K562 (cell line): ENCODE data around the gene ZNF800. TPM values are rescaled to one million over a fixed set of nuclear protein-coding genes. Genes with fewer than 3 reads are reported as not detected.

Source experiments
- ATAC-seq: fragments of 200-7000 bp; cut with Tn5 transposase; 3 replicates; pipeline ENCODE4 v1.9.1; 2020; ENCODE audit warnings: moderate library complexity
- BruUV-seq: library from RNA; stranded (reverse); fragments of 400-500 nt; replicated peaks from 2 replicates; lab custom pipeline; 2021; lab: Mats Ljungman, UMichigan
- CTCF ChIA-PET: fragments of 300-600 bp; formaldehyde crosslinking; extraction: SDS; loops from one replicate; lab custom pipeline; 2021; ENCODE audit warnings: low intra/inter-chr PET ratio; lab: Yijun Ruan, JAX
- POLR2A ChIA-PET: fragments of 300-600, 350-650 bp; sonication (Branson Sonifier 250); formaldehyde crosslinking; extraction: SDS; loops from one replicate; lab custom pipeline; 2021; ENCODE audit warnings: antibody characterized with exemption, inconsistent platforms; lab: Yijun Ruan, JAX
- DNase-seq, 4 experiments: peaks; one replicate each; pipeline versions ENCODE4 v3.0.0 to v3.0.0-alpha.2; 2011 to 2018; ENCODE audit warnings: low spot score in 3 of 4, mixed read lengths in 3 of 4; ENCODE audit errors: extremely low read depth in 1 of 4
- FAIRE-seq: peaks from 2 replicates; lab custom pipeline; 2011; peaks lifted over from hg19 to GRCh38; lab: Jason Lieb, UNC
- H2AFZ ChIP-seq: 2 replicates; pipeline ENCODE4 v1.6.0; 2011; ENCODE audit warnings: low read depth, low read length, control low read depth, inconsistent platforms
- H3K27ac ChIP-seq: fragments of 200-600 bp; 3 replicates; pipeline ENCODE4 v1.8.0; 2011; ENCODE audit warnings: low read depth, mild to moderate bottlenecking, control low read depth, inconsistent platforms, low read length, moderate library complexity, mixed read lengths; ENCODE audit errors: extremely low read depth
- H3K27me3 ChIP-seq, 2 experiments: fragments of 300-600 bp in 1 of 2; 2 replicates in 1 of 2; 3 replicates in 1 of 2; pipeline versions ENCODE4 v1.6.0 to v1.8.0; 2011; ENCODE audit warnings: inconsistent platforms in 2 of 2, low read length in 2 of 2, mild to moderate bottlenecking in 1 of 2, mixed read lengths in 1 of 2, moderate library complexity in 1 of 2; ENCODE audit not compliant: control insufficient read depth in 2 of 2, insufficient read depth in 2 of 2
- H3K36me3 ChIP-seq: fragments of 300-600 bp; 3 replicates; pipeline ENCODE4 v1.8.0; 2011; ENCODE audit warnings: mild to moderate bottlenecking, low read length, inconsistent platforms; ENCODE audit not compliant: control insufficient read depth, insufficient read depth
- H3K4me1 ChIP-seq, 2 experiments: fragments of 200-600 bp in 1 of 2; replicated peaks in 1 of 2; 2 replicates in 1 of 2; 3 replicates in 1 of 2; pipeline versions ENCODE4 v1.5.1 to v1.8.0; 2011; ENCODE audit warnings: inconsistent platforms in 2 of 2, low read length in 2 of 2, mild to moderate bottlenecking in 1 of 2, mixed read lengths in 1 of 2, moderate library complexity in 1 of 2; ENCODE audit not compliant: control insufficient read depth in 2 of 2, insufficient read depth in 2 of 2
- H3K4me2 ChIP-seq: 2 replicates; pipeline ENCODE4 v1.6.1; 2011; ENCODE audit warnings: low read length, control low read depth, inconsistent platforms, mixed read lengths; ENCODE audit not compliant: insufficient read depth
- H3K4me3 ChIP-seq: fragments of 200-600 bp; sonication (generic), shearing (Covaris generic); 2 replicates; pipeline ENCODE4 v1.5.1; 2016; ENCODE audit warnings: control low read depth, inconsistent platforms
- H3K79me2 ChIP-seq: fragments of 200-600 bp; 3 replicates; pipeline ENCODE4 v1.8.0; 2011; ENCODE audit warnings: low read length, inconsistent platforms; ENCODE audit not compliant: control insufficient read depth, insufficient read depth
- H3K9ac ChIP-seq, 2 experiments: 2 replicates each; pipeline versions ENCODE4 v1.6.0 to v1.6.1; 2011; ENCODE audit warnings: low read depth in 2 of 2, low read length in 2 of 2, control low read depth in 1 of 2, inconsistent platforms in 1 of 2, mild to moderate bottlenecking in 1 of 2, mixed read lengths in 1 of 2; ENCODE audit not compliant: insufficient read depth in 1 of 2
- H3K9me1 ChIP-seq: one replicate; pipeline ENCODE4 v1.6.0; 2011; ENCODE audit warnings: inconsistent platforms, mild to moderate bottlenecking, low read length, moderate library complexity; ENCODE audit not compliant: control insufficient read depth, insufficient read depth
- H3K9me3 ChIP-seq: replicated peaks from 2 replicates; pipeline ENCODE4 v1.5.1; 2011; ENCODE audit warnings: low read depth, low read length, inconsistent platforms; ENCODE audit not compliant: control insufficient read depth, insufficient read depth
- H4K20me1 ChIP-seq: replicated peaks from 2 replicates; pipeline ENCODE4 v1.6.1; 2011; ENCODE audit warnings: low read length, inconsistent platforms, mixed read lengths; ENCODE audit not compliant: control insufficient read depth, insufficient read depth
- KDM1A ChIP-seq, 2 experiments: fragments of 450-650 bp; IDR thresholded peaks; 2 replicates each; pipeline ENCODE4 v1.6.1; 2016; ENCODE audit warnings: mild to moderate bottlenecking in 2 of 2
- WGBS: fragments of 100-300 bp; shearing (Covaris generic); methylation state at CpG from one replicate; pipeline ENCODE4 v1.1.6; 2016; ENCODE audit warnings: low coverage, mixed read lengths; ENCODE audit not compliant: insufficient coverage; ENCODE audit errors: missing lambda C conversion rate; 5-methylcytosine and 5-hydroxymethylcytosine counted together
- in situ Hi-C: fragments of 300-500 bp; cut with MboI; formaldehyde crosslinking; loops from 4 replicates; pipeline ENCODE4 v1.15.0; 2018; ENCODE audit warnings: inconsistent platforms, mixed read lengths
- intact Hi-C: fragments of 100-400 bp; cut with micrococcal nuclease; formaldehyde crosslinking; loops from 2 replicates; pipeline ENCODE4 v1.14.2; 2022
- polyA plus RNA-seq, 8 experiments: library from polyadenylated mRNA; depleted of rRNA in 4 of 8; stranded (reverse) in 5 of 8; unstranded in 3 of 8; fragments of >200 nt; fragmentation: Nextera tagmentation in 2 of 8; fragmentation: Illumina TruSeq in 1 of 8; extraction: Ambion mirVana in 2 of 8; extraction: Trizol in 1 of 8; gene quantifications; 2 replicates each; pipeline versions ENCODE4 v1.2.1 to v1.2.3, GENCODE V29; 2011 to 2014; ENCODE audit warnings: inconsistent platforms in 1 of 8, missing spikeins in 1 of 8
- total RNA-seq, 7 experiments: library from RNA; depleted of rRNA in 6 of 7; stranded (reverse); fragments of >200 nt in 6 of 7; fragmentation: Illumina TruSeq in 2 of 7; extraction: Trizol in 2 of 7; gene quantifications; 2 replicates each; pipeline versions ENCODE4 v1.2.1 to v1.2.3, GENCODE V29; 2011 to 2021; ENCODE audit warnings: low replicate concordance in 1 of 7
- TF ChIP-seq, protein P1 (sequence below), 2 experiments: fragments of 450-650 bp; conservative IDR thresholded peaks; 2 replicates each; pipeline ENCODE4 v1.6.1; 2017; ENCODE audit warnings: mild to moderate bottlenecking in 2 of 2, moderate library complexity in 2 of 2
- TF ChIP-seq, protein P2 (sequence below): fragments of 450-650 bp; IDR thresholded peaks from 2 replicates; pipeline ENCODE4 v1.6.1; 2016; ENCODE audit warnings: antibody characterized with exemption
- TF ChIP-seq, protein P3 (sequence below): IDR thresholded peaks from 2 replicates; pipeline ENCODE4 v1.6.1; 2011; ENCODE audit not compliant: insufficient read length; ENCODE audit errors: extremely low read depth

Gene ZNF800
- total and polyA plus RNA-seq, 9 of the 15 experiments (the other 6 are each of a cell fraction or from before 2014, with no cell fraction given) = 7.5 to 58.3 (median 33.4) TPM

DNA sequence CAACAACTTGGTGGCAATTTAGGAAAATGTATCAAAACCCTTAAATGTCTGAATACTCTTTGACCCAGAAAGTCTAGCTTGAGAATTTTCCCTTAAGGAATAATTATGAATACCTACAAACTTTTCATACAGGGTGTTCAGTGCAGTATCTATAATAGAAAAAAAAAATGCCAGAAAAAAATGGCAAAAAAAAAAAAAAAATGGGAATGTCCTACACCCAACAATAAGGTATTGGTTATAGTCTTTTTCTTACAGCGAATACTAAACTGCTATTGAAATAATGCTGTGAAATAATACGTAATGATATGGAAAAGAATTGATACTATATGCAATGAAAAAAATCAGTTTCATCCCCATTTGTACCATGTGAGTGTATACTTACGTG lies 44.3 kb downstream of the ZNF800 start:
- no peaks in the 10 kb centered on the region for H3K79me2 ChIP-seq
- no peaks in the 10 kb centered on the region for H3K9me3 ChIP-seq
- DNase-seq = no peak
- no peak for ATAC-seq
- peaks cover 0 to 8% of the 10 kb centered on the region in 2 experiments; a peak in 3 of 5 replicates for H3K4me1 ChIP-seq
- H3K4me2 ChIP-seq = peak overlapping the region; percentile 75
- BruUV-seq = no TSS peak
- peak overlapping the region; percentile 33 to 93 for H3K9ac ChIP-seq
- H3K9me1 ChIP-seq = no peaks in the 10 kb centered on the region
- WGBS = 80% methylated on average over 3 of the region's 3 CpGs
- peaks cover 14% of the 10 kb centered on the region; the same call in 1 of the 3 replicates for H3K36me3 ChIP-seq
- POLR2A ChIA-PET = interaction anchor here (0.6 to 1.7 kb wide), 6 partner anchors 14 to 73 kb away, joined by 3 to 5 read pairs (median 3); no protein-coding TSS in a partner anchor
- TF ChIP-seq, protein P1, sequence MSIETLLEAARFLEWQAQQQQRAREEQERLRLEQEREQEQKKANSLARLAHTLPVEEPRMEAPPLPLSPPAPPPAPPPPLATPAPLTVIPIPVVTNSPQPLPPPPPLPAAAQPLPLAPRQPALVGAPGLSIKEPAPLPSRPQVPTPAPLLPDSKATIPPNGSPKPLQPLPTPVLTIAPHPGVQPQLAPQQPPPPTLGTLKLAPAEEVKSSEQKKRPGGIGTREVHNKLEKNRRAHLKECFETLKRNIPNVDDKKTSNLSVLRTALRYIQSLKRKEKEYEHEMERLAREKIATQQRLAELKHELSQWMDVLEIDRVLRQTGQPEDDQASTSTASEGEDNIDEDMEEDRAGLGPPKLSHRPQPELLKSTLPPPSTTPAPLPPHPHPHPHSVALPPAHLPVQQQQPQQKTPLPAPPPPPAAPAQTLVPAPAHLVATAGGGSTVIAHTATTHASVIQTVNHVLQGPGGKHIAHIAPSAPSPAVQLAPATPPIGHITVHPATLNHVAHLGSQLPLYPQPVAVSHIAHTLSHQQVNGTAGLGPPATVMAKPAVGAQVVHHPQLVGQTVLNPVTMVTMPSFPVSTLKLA (conservative IDR thresholded peaks at IDR 0.05) = 0 out of 4 replicates have a peak, but pooled peaks of 1 of the 2 experiments have one; percentile 29
- TF ChIP-seq, protein P2, sequence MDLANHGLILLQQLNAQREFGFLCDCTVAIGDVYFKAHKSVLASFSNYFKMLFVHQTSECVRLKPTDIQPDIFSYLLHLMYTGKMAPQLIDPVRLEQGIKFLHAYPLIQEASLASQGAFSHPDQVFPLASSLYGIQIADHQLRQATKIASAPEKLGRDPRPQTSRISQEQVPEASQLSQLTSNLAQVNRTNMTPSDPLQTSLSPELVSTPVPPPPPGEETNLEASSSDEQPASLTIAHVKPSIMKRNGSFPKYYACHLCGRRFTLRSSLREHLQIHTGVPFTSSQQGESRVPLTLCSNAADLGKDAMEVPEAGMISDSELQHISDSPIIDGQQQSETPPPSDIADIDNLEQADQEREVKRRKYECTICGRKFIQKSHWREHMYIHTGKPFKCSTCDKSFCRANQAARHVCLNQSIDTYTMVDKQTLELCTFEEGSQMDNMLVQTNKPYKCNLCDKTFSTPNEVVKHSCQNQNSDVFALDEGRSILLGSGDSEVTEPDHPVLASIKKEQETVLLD = peak; percentile 14; the same call in 1 of the 2 replicates
- TF ChIP-seq KDM1A (IDR thresholded peaks at IDR 0.05) = peak in 1 of 2 experiments; percentile 61; a peak in 1 of 4 replicates
- TF ChIP-seq, protein P3, sequence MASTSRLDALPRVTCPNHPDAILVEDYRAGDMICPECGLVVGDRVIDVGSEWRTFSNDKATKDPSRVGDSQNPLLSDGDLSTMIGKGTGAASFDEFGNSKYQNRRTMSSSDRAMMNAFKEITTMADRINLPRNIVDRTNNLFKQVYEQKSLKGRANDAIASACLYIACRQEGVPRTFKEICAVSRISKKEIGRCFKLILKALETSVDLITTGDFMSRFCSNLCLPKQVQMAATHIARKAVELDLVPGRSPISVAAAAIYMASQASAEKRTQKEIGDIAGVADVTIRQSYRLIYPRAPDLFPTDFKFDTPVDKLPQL = no peak
- no peaks in the 10 kb centered on the region for H4K20me1 ChIP-seq
- CTCF ChIA-PET = interaction anchor here (1.9 to 2.2 kb wide), 3 partner anchors 61 to 166 kb away, joined by 8 to 17 read pairs (median 10); no protein-coding TSS in a partner anchor
- H3K27ac ChIP-seq = no peak overlapping the region
- no peak for FAIRE-seq
- no peaks in the 10 kb centered on the region for H3K27me3 ChIP-seq
- in situ Hi-C loops = no loop called here
- intact Hi-C loops = loop anchor here (1.0 to 10.0 kb wide), 3 partner anchors 43 to 857 kb away; no protein-coding TSS in a partner anchor
- peak overlapping the region; percentile 41 for H2AFZ ChIP-seq
- peak overlapping the region; percentile 29 for H3K4me3 ChIP-seq
